Jurkat, Clone E6-1 (cell line): ENCODE results near the gene S100A6. TPM values are rescaled to one million over a fixed set of nuclear protein-coding genes. Genes with fewer than 3 reads are reported as not detected.
"Not testable (repeated sequence)": the region's sequence is repeated elsewhere in the genome, so short reads cannot be mapped to it uniquely, and the experiment has no call there.

ENCODE experiments used
- DNase-seq: peaks from one replicate; pipeline ENCODE4 v3.0.0-alpha.2; 2011; ENCODE audit warnings: low read depth, low spot score
- H3K4me3 ChIP-seq: 2 replicates; pipeline ENCODE4 v1.5.1; 2011; ENCODE audit warnings: mild to moderate bottlenecking, low read length, control low read depth, moderate library complexity
- polyA plus RNA-seq: library from polyadenylated mRNA; unstranded; fragments of >200 nt; gene quantifications from one replicate; pipeline ENCODE4 v1.2.1, GENCODE V29; 2012; ENCODE audit warnings: missing spikeins; ENCODE audit not compliant: insufficient read length, insufficient read depth

The S100A6 gene
- polyA plus RNA-seq: not detected

- no peak within 1 kb of the TSS for H3K4me3 ChIP-seq
- DNase-seq: no peak
Observed at GRCh38 chr1:153535242-153536011, at the start of gene S100A6. Gene S100A6, minus strand, starts transcription at chr1:153535991. Its CDS starts 652 bp downstream, at chr1:153535339.

- DNase-seq: no peak
- no peak overlapping the region for H3K4me3 ChIP-seq
Observed at GRCh38 chr1:153585006-153585405, 49.2 kb upstream of the S100A6 start.

GRCh38 chr1:153583976-153584375 is 48.2 kb upstream of the S100A6 start:
- DNase-seq: no peak
- no peak overlapping the region for H3K4me3 ChIP-seq

- not testable (repeated sequence) for DNase-seq
Observed at GRCh38 chr1:153583514-153583913, 47.7 kb upstream of the S100A6 start.

GRCh38 chr1:153582836-153583235 is 47.0 kb upstream of the S100A6 start:
- not testable (repeated sequence) for H3K4me3 ChIP-seq, DNase-seq

More at GRCh38 chr1:153583514-153583913, 47.7 kb upstream of the S100A6 start:
- not testable (repeated sequence) for H3K4me3 ChIP-seq

- no peak for DNase-seq
- H3K4me3 ChIP-seq: no peak overlapping the region
Observed at GRCh38 chr1:153578936-153579335, 43.1 kb upstream of the S100A6 start.

GRCh38 chr1:153578490-153578889 is 42.7 kb upstream of the S100A6 start:
- no peak for DNase-seq
- H3K4me3 ChIP-seq: no peak overlapping the region

GRCh38 chr1:153577624-153578051 is 41.8 kb upstream of the S100A6 start:
- no peak for DNase-seq

GRCh38 chr1:153577138-153577537 is 41.3 kb upstream of the S100A6 start:
- no peak overlapping the region for H3K4me3 ChIP-seq
- DNase-seq: no peak

More at GRCh38 chr1:153577624-153578051, 41.8 kb upstream of the S100A6 start:
- H3K4me3 ChIP-seq: no peak overlapping the region

GRCh38 chr1:153575497-153575896 is 39.7 kb upstream of the S100A6 start:
- H3K4me3 ChIP-seq: not testable (repeated sequence)

GRCh38 chr1:153575081-153575491 is 39.3 kb upstream of the S100A6 start:
- not testable (repeated sequence) for H3K4me3 ChIP-seq

More at GRCh38 chr1:153575497-153575896, 39.7 kb upstream of the S100A6 start:
- not testable (repeated sequence) for DNase-seq

GRCh38 chr1:153573351-153573750 is 37.6 kb upstream of the S100A6 start:
- no peak overlapping the region for H3K4me3 ChIP-seq
- no peak for DNase-seq

More at GRCh38 chr1:153575081-153575491, 39.3 kb upstream of the S100A6 start:
- DNase-seq: not testable (repeated sequence)

GRCh38 chr1:153572569-153573015 is 36.8 kb upstream of the S100A6 start:
- DNase-seq: peak; percentile 31
- H3K4me3 ChIP-seq: no peak overlapping the region

GRCh38 chr1:153571706-153572105 is 35.9 kb upstream of the S100A6 start:
- no peak for DNase-seq
- no peak overlapping the region for H3K4me3 ChIP-seq

GRCh38 chr1:153570874-153571273 is 35.1 kb upstream of the S100A6 start:
- no peak overlapping the region for H3K4me3 ChIP-seq
- no peak for DNase-seq

- no peak for DNase-seq
- no peak overlapping the region for H3K4me3 ChIP-seq
Observed at GRCh38 chr1:153569465-153569864, 33.7 kb upstream of the S100A6 start.

- H3K4me3 ChIP-seq: peak overlapping the region; percentile 45
- DNase-seq: peak; percentile 65
Observed at GRCh38 chr1:153568367-153569099, 32.7 kb upstream of the S100A6 start.

- H3K4me3 ChIP-seq: no peak overlapping the region
- no peak for DNase-seq
Observed at GRCh38 chr1:153567621-153568366, 32.0 kb upstream of the S100A6 start.
